Fibroblast of lung (primary cell): ENCODE measurements around the gene HP. TPM values are rescaled to one million over a fixed set of nuclear protein-coding genes. Genes with fewer than 3 reads are reported as not detected.

Experiments
- DNase-seq, 2 donors: peaks; one replicate each; pipeline versions ENCODE4 v3.0.0 to v3.0.0-alpha.2; 2010; ENCODE audit warnings: low read depth in 2 of 2
- H2AFZ ChIP-seq: 2 replicates; pipeline ENCODE4 v1.5.1; 2012; ENCODE audit warnings: low read length, control low read depth, inconsistent platforms
- H3K27ac ChIP-seq: 2 replicates; pipeline ENCODE4 v1.5.1; 2011; ENCODE audit warnings: low read length, control low read depth; ENCODE audit not compliant: insufficient read depth
- H3K27me3 ChIP-seq: 2 replicates; pipeline ENCODE4 v1.5.1; 2011; ENCODE audit warnings: mild to moderate bottlenecking, low read length; ENCODE audit not compliant: control insufficient read depth, insufficient read depth
- H3K36me3 ChIP-seq: 2 replicates; pipeline ENCODE4 v1.5.1; 2011; ENCODE audit warnings: low read length; ENCODE audit not compliant: control insufficient read depth, insufficient read depth
- H3K4me1 ChIP-seq: 2 replicates; pipeline ENCODE4 v1.5.1; 2011; ENCODE audit warnings: low read length; ENCODE audit not compliant: control insufficient read depth, insufficient read depth; ENCODE audit errors: extremely low read depth
- H3K4me2 ChIP-seq: 2 replicates; pipeline ENCODE4 v1.5.1; 2011; ENCODE audit warnings: low read length, control low read depth; ENCODE audit not compliant: insufficient read depth; ENCODE audit errors: extremely low read depth
- H3K4me3 ChIP-seq, 4 experiments: fragments of 200-600 bp in 1 of 4; sonication (generic) in 1 of 4; replicated peaks in 1 of 4; 2 replicates each; pipeline ENCODE4 v1.5.1; 2011 to 2016; ENCODE audit warnings: low read length in 4 of 4, low read depth in 3 of 4, mild to moderate bottlenecking in 3 of 4, control low read depth in 2 of 4, inconsistent platforms in 1 of 4, mixed read lengths in 1 of 4; ENCODE audit not compliant: insufficient read depth in 1 of 4; ENCODE audit errors: control extremely low read depth in 1 of 4
- H3K79me2 ChIP-seq: 2 replicates; pipeline ENCODE4 v1.5.1; 2012; ENCODE audit warnings: mild to moderate bottlenecking, low read length, inconsistent platforms; ENCODE audit not compliant: control insufficient read depth, insufficient read depth
- H3K9ac ChIP-seq: 2 replicates; pipeline ENCODE4 v1.5.1; 2011; ENCODE audit warnings: mild to moderate bottlenecking, low read length, control low read depth; ENCODE audit not compliant: insufficient read depth
- H3K9me3 ChIP-seq: 2 replicates; pipeline ENCODE4 v1.5.1; 2012; ENCODE audit warnings: low read depth, low read length; ENCODE audit not compliant: control insufficient read depth, insufficient read depth
- H4K20me1 ChIP-seq: 2 replicates; pipeline ENCODE4 v1.5.1; 2011; ENCODE audit warnings: low read length; ENCODE audit not compliant: control insufficient read depth, insufficient read depth; ENCODE audit errors: extremely low read depth
- CTCF ChIP-seq, 2 donors: IDR thresholded peaks in 1 of 2; conservative IDR thresholded peaks in 1 of 2; 1 replicate in 1 of 2; 2 replicates in 1 of 2; pipeline ENCODE4 v1.5.1; 2011 to 2012; ENCODE audit warnings: low read length in 2 of 2, control low read depth in 1 of 2, inconsistent platforms in 1 of 2, low read depth in 1 of 2, mild to moderate bottlenecking in 1 of 2
- EZH2 ChIP-seq: IDR thresholded peaks from 2 replicates; pipeline ENCODE4 v1.5.1; 2012; ENCODE audit warnings: low read length, control low read depth, mild to moderate bottlenecking; ENCODE audit errors: missing control alignments
- polyA plus RNA-seq, 2 donors: library from polyadenylated mRNA; depleted of rRNA in 1 of 2; stranded (reverse) in 1 of 2; unstranded in 1 of 2; fragments of >200 nt; gene quantifications; 2 replicates each; pipeline ENCODE4 v1.2.1, GENCODE V29; 2011 to 2012; ENCODE audit warnings: missing spikeins in 1 of 2
- total RNA-seq: library from RNA; depleted of rRNA; stranded (reverse); fragments of >200 nt; gene quantifications from 2 replicates; pipeline ENCODE4 v1.2.1, GENCODE V29; 2014

The HP gene
- total and polyA plus RNA-seq, 2 donors (not counting 1 experiment from before 2014, with no cell fraction given), result not detected

- Histone ChIP-seq H3K27me3 (no peaks in the 10 kb centered on the region), H4K20me1 (no peaks in the 10 kb centered on the region), H3K4me1 (no peaks in the 10 kb centered on the region), H3K27ac (no peak overlapping the region), H3K79me2 (no peaks in the 10 kb centered on the region), H2AFZ (no peak overlapping the region), H3K4me3 (no peak overlapping the region), H3K9ac (no peak overlapping the region), H3K4me2 (no peak overlapping the region), H3K36me3 (peaks cover 2% of the 10 kb centered on the region), H3K9me3 (no peaks in the 10 kb centered on the region)
- DNase-seq, result peak in 1 of 2 donors; percentile 17
- TF ChIP-seq EZH2, result no peak
- TF ChIP-seq CTCF (conservative IDR thresholded peaks at IDR 0.05 in 1 of 2, IDR thresholded peaks at IDR 0.05 in 1 of 2; ENCODE audit: low read depth in 1 of 2, low read length in 2 of 2), result no peak
Measured at GRCh38 chr16:72013888-72014581, 40.3 kb upstream of the HP start.

- H3K36me3 ChIP-seq, result peaks cover 2% of the 10 kb centered on the region
- H3K27ac ChIP-seq, result no peak overlapping the region
- H3K9ac ChIP-seq, result no peak overlapping the region
- H3K4me2 ChIP-seq, result no peak overlapping the region
- H3K9me3 ChIP-seq, result no peaks in the 10 kb centered on the region
- DNase-seq, result no peak
- no peaks in the 10 kb centered on the region for H3K79me2 ChIP-seq
- H3K4me3 ChIP-seq, result no peak overlapping the region
- TF ChIP-seq EZH2, result no peak
- no peak for TF ChIP-seq CTCF (conservative IDR thresholded peaks at IDR 0.05 in 1 of 2, IDR thresholded peaks at IDR 0.05 in 1 of 2; ENCODE audit: low read depth in 1 of 2, low read length in 2 of 2)
- H3K27me3 ChIP-seq, result no peaks in the 10 kb centered on the region
- H4K20me1 ChIP-seq, result no peaks in the 10 kb centered on the region
- no peaks in the 10 kb centered on the region for H3K4me1 ChIP-seq
- H2AFZ ChIP-seq, result no peak overlapping the region
Measured at GRCh38 chr16:72014675-72015074, 39.6 kb upstream of the HP start.

GRCh38 chr16:72015124-72015523 is 39.2 kb upstream of the HP start:
- H3K79me2 ChIP-seq, result no peaks in the 10 kb centered on the region
- no peak overlapping the region for H2AFZ ChIP-seq
- no peak for DNase-seq
- H3K4me3 ChIP-seq, result no peak overlapping the region
- H3K4me1 ChIP-seq, result no peaks in the 10 kb centered on the region
- TF ChIP-seq CTCF (conservative IDR thresholded peaks at IDR 0.05 in 1 of 2, IDR thresholded peaks at IDR 0.05 in 1 of 2; ENCODE audit: low read depth in 1 of 2, low read length in 2 of 2), result no peak
- no peak for TF ChIP-seq EZH2
- H3K27me3 ChIP-seq, result no peaks in the 10 kb centered on the region
- H3K36me3 ChIP-seq, result peaks cover 2% of the 10 kb centered on the region
- H4K20me1 ChIP-seq, result no peaks in the 10 kb centered on the region
- H3K9me3 ChIP-seq, result no peaks in the 10 kb centered on the region
- no peak overlapping the region for H3K27ac ChIP-seq
- no peak overlapping the region for H3K4me2 ChIP-seq
- no peak overlapping the region for H3K9ac ChIP-seq
